Prostate gland (tissue), 2 donors: ENCODE measurements around the gene DPP3.

Experiments
- CTCF ChIP-seq, 4 experiments: fragments of 200-600 bp in 2 of 4; fragments of 450-650 bp in 2 of 4; sonication (generic) in 2 of 4; IDR thresholded peaks; 1 replicate in 3 of 4; 2 replicates in 1 of 4; pipeline ENCODE4 v1.5.1; 2016 to 2019; ENCODE audit warnings: antibody characterized with exemption in 4 of 4, mild to moderate bottlenecking in 2 of 4, moderate library complexity in 2 of 4
- POLR2A ChIP-seq: fragments of 450-650 bp; IDR thresholded peaks from one replicate; pipeline ENCODE4 v1.6.1; 2016; ENCODE audit warnings: antibody characterized with exemption, mild to moderate bottlenecking

- TF ChIP-seq CTCF (IDR thresholded peaks at IDR 0.05) (peak in 1 of 4 experiments; percentile 3), POLR2A (peak; percentile 60)
Measured at GRCh38 chr11:66466225-66467033, 13.8 kb upstream of the DPP3 start, which contains the start of gene PELI3.
